Measurements from ENCODE around the gene ZMIZ1. TPM values are rescaled to one million over a fixed set of nuclear protein-coding genes. Genes with fewer than 3 reads are reported as not detected.

The ZMIZ1 gene
- total and polyA plus RNA-seq, 4 donors, result 3.9 to 19.1 (median 9.8) TPM

DNA sequence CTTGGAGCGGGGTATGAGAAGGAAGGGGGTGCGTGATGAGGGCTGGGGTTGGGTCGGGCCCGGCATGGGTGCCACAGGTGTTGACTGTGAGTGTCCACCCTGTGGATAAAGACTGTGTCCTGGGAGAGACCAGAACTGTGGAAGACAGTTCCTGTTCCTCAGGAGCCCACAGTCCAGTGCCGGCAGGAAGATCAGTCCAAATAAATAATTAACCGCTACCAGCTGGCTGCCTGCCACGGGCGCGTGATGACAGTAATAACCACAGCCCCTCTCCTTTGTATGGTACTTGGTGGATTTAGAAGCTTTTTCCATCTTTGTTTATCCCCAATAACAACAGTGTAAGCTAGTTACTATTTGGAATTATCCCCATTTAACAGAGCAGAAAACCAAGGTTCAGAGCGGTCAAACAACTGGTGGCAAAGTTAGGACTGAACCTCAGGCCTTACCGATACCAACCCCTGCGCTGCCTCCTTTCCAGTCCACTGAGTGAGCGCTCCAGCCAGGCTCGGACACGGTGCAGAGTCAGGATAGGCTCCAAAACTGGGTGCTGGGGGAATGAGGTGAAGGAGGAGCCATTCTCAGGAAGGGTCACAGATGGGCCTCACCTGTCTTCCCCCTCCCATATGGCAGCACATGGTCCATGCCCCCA lies 5.1 kb downstream of the ZMIZ1 start:
- H3K4me1 ChIP-seq (ENCODE audit: control insufficient read depth in 4 of 4, insufficient read depth in 4 of 4, low read length in 3 of 4), result peaks cover 40 to 75% (median 67%) of the 10 kb centered on the region in 4 donors
- no peak for TF ChIP-seq NR2F2 (IDR thresholded peaks at IDR 0.05)
- peak; percentile 7 for TF ChIP-seq HNF4G (IDR thresholded peaks at IDR 0.05)
- TF ChIP-seq, protein P1, sequence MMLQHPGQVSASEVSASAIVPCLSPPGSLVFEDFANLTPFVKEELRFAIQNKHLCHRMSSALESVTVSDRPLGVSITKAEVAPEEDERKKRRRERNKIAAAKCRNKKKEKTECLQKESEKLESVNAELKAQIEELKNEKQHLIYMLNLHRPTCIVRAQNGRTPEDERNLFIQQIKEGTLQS (IDR thresholded peaks at IDR 0.05), result no peak
- TF ChIP-seq, protein P2, sequence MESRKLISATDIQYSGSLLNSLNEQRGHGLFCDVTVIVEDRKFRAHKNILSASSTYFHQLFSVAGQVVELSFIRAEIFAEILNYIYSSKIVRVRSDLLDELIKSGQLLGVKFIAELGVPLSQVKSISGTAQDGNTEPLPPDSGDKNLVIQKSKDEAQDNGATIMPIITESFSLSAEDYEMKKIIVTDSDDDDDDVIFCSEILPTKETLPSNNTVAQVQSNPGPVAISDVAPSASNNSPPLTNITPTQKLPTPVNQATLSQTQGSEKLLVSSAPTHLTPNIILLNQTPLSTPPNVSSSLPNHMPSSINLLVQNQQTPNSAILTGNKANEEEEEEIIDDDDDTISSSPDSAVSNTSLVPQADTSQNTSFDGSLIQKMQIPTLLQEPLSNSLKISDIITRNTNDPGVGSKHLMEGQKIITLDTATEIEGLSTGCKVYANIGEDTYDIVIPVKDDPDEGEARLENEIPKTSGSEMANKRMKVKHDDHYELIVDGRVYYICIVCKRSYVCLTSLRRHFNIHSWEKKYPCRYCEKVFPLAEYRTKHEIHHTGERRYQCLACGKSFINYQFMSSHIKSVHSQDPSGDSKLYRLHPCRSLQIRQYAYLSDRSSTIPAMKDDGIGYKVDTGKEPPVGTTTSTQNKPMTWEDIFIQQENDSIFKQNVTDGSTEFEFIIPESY (IDR thresholded peaks at IDR 0.05), result no peak
- TF ChIP-seq YY1 (IDR thresholded peaks at IDR 0.05), result no peak
- no peak for TF ChIP-seq GABPA (IDR thresholded peaks at IDR 0.05 in 1 of 2, conservative IDR thresholded peaks at IDR 0.05 in 1 of 2)
- TF ChIP-seq RXRA (IDR thresholded peaks at IDR 0.05), result peak in 1 of 2 donors; percentile 53
- TF ChIP-seq, protein P3, sequence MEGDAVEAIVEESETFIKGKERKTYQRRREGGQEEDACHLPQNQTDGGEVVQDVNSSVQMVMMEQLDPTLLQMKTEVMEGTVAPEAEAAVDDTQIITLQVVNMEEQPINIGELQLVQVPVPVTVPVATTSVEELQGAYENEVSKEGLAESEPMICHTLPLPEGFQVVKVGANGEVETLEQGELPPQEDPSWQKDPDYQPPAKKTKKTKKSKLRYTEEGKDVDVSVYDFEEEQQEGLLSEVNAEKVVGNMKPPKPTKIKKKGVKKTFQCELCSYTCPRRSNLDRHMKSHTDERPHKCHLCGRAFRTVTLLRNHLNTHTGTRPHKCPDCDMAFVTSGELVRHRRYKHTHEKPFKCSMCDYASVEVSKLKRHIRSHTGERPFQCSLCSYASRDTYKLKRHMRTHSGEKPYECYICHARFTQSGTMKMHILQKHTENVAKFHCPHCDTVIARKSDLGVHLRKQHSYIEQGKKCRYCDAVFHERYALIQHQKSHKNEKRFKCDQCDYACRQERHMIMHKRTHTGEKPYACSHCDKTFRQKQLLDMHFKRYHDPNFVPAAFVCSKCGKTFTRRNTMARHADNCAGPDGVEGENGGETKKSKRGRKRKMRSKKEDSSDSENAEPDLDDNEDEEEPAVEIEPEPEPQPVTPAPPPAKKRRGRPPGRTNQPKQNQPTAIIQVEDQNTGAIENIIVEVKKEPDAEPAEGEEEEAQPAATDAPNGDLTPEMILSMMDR (IDR thresholded peaks at IDR 0.05; ENCODE audit: low read depth, low read length, missing input control), result no peak
- TF ChIP-seq, protein P4, sequence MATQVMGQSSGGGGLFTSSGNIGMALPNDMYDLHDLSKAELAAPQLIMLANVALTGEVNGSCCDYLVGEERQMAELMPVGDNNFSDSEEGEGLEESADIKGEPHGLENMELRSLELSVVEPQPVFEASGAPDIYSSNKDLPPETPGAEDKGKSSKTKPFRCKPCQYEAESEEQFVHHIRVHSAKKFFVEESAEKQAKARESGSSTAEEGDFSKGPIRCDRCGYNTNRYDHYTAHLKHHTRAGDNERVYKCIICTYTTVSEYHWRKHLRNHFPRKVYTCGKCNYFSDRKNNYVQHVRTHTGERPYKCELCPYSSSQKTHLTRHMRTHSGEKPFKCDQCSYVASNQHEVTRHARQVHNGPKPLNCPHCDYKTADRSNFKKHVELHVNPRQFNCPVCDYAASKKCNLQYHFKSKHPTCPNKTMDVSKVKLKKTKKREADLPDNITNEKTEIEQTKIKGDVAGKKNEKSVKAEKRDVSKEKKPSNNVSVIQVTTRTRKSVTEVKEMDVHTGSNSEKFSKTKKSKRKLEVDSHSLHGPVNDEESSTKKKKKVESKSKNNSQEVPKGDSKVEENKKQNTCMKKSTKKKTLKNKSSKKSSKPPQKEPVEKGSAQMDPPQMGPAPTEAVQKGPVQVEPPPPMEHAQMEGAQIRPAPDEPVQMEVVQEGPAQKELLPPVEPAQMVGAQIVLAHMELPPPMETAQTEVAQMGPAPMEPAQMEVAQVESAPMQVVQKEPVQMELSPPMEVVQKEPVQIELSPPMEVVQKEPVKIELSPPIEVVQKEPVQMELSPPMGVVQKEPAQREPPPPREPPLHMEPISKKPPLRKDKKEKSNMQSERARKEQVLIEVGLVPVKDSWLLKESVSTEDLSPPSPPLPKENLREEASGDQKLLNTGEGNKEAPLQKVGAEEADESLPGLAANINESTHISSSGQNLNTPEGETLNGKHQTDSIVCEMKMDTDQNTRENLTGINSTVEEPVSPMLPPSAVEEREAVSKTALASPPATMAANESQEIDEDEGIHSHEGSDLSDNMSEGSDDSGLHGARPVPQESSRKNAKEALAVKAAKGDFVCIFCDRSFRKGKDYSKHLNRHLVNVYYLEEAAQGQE (IDR thresholded peaks at IDR 0.05), result no peak
- TF ChIP-seq TAF1 (conservative IDR thresholded peaks at IDR 0.05), result no peak
- TF ChIP-seq SP1 (IDR thresholded peaks at IDR 0.05), result peak; percentile 50
- TF ChIP-seq EGR1 (IDR thresholded peaks at IDR 0.05; ENCODE audit: low read depth in 2 of 2), result no peak
- TF ChIP-seq FOXA2 (IDR thresholded peaks at IDR 0.05), result no peak
- peak; percentile 41 to 60 for TF ChIP-seq HNF4A (conservative IDR thresholded peaks at IDR 0.05)
- TF ChIP-seq JUND (IDR thresholded peaks at IDR 0.05), result no peak
- peak in 1 of 2 donors; percentile 50 for TF ChIP-seq RAD21 (IDR thresholded peaks at IDR 0.05)
- no peak for TF ChIP-seq FOXA1 (IDR thresholded peaks at IDR 0.05)
- TF ChIP-seq, protein P5, sequence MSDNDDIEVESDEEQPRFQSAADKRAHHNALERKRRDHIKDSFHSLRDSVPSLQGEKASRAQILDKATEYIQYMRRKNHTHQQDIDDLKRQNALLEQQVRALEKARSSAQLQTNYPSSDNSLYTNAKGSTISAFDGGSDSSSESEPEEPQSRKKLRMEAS (IDR thresholded peaks at IDR 0.05), result peak; percentile 50
- no peaks in the 10 kb centered on the region for H3K9me3 ChIP-seq (ENCODE audit: control insufficient read depth in 4 of 4, low read length in 3 of 4)
- H3K4me3 ChIP-seq (ENCODE audit: low read depth in 1 of 3, low read length in 3 of 3), result peak overlapping the region in 1 of 3 donors; percentile 5
- peak overlapping the region; percentile 75 to 78 for H3K27ac ChIP-seq (ENCODE audit: low read depth in 1 of 2, low read length in 2 of 2)
- H3K27me3 ChIP-seq (ENCODE audit: control insufficient read depth in 4 of 4, insufficient read depth in 4 of 4, low read length in 3 of 4), result no peaks in the 10 kb centered on the region
- DNase-seq (ENCODE audit: low spot score), result peak; percentile 78
- 25% methylated on average over 15 of the region's 15 CpGs for WGBS
- peak overlapping the region; percentile 43 to 49 for H3K9ac ChIP-seq (ENCODE audit: low read depth in 1 of 2, low read length in 2 of 2)
- no peaks in the 10 kb centered on the region for H3K36me3 ChIP-seq (ENCODE audit: control insufficient read depth in 4 of 4, insufficient read depth in 3 of 4, low read depth in 1 of 4, low read length in 3 of 4)
